ENCODE data around the gene ITM2B. TPM values are rescaled to one million over a fixed set of nuclear protein-coding genes. Genes with fewer than 3 reads are reported as not detected.

Gene ITM2B
- total RNA-seq, 1 donor from 2014 or later = 339 TPM

GRCh38 chr13:48242677-48243076 is 9.7 kb downstream of the ITM2B start:
- TF ChIP-seq CTCF (IDR thresholded peaks at IDR 0.05) = no peak
- Mint-ChIP-seq H3K27me3 (ENCODE audit: low read depth) (no peaks in the 10 kb centered on the region), H3K4me1 (ENCODE audit: low read depth) (peaks cover 25% of the 10 kb centered on the region), H3K27ac (ENCODE audit: unreplicated experiment) (no peak overlapping the region), H3K4me3 (ENCODE audit: unreplicated experiment) (no peak overlapping the region), H3K9me3 (ENCODE audit: low read depth) (no peaks in the 10 kb centered on the region), H3K36me3 (ENCODE audit: low read depth) (no peaks in the 10 kb centered on the region)
- no peak for DNase-seq (ENCODE audit: low spot score)

- Mint-ChIP-seq H3K27ac (ENCODE audit: unreplicated experiment) (no peak overlapping the region), H3K4me1 (ENCODE audit: low read depth) (peaks cover 19% of the 10 kb centered on the region), H3K27me3 (ENCODE audit: low read depth) (no peaks in the 10 kb centered on the region), H3K36me3 (ENCODE audit: low read depth) (no peaks in the 10 kb centered on the region), H3K4me3 (ENCODE audit: unreplicated experiment) (no peak overlapping the region), H3K9me3 (ENCODE audit: low read depth) (no peaks in the 10 kb centered on the region)
- no peak for DNase-seq (ENCODE audit: low spot score)
- no peak for TF ChIP-seq CTCF (IDR thresholded peaks at IDR 0.05)
Observed at GRCh38 chr13:48244159-48244558, 11.2 kb downstream of the ITM2B start.

GRCh38 chr13:48246102-48246501 is 13.1 kb downstream of the ITM2B start:
- H3K9me3 Mint-ChIP-seq (ENCODE audit: low read depth) = no peaks in the 10 kb centered on the region
- no peak for DNase-seq (ENCODE audit: low spot score)
- no peak overlapping the region for H3K27ac Mint-ChIP-seq (ENCODE audit: unreplicated experiment)
- TF ChIP-seq CTCF (IDR thresholded peaks at IDR 0.05) = no peak
- peaks cover 23% of the 10 kb centered on the region for H3K4me1 Mint-ChIP-seq (ENCODE audit: low read depth)
- H3K4me3 Mint-ChIP-seq (ENCODE audit: unreplicated experiment) = no peak overlapping the region
- no peaks in the 10 kb centered on the region for H3K36me3 Mint-ChIP-seq (ENCODE audit: low read depth)
- no peaks in the 10 kb centered on the region for H3K27me3 Mint-ChIP-seq (ENCODE audit: low read depth)

- no peak for DNase-seq (ENCODE audit: low spot score)
- peaks cover 5% of the 10 kb centered on the region for H3K36me3 Mint-ChIP-seq (ENCODE audit: low read depth)
- H3K4me3 Mint-ChIP-seq (ENCODE audit: unreplicated experiment) = no peak overlapping the region
- H3K27me3 Mint-ChIP-seq (ENCODE audit: low read depth) = no peaks in the 10 kb centered on the region
- TF ChIP-seq CTCF (IDR thresholded peaks at IDR 0.05) = no peak
- H3K9me3 Mint-ChIP-seq (ENCODE audit: low read depth) = no peaks in the 10 kb centered on the region
- H3K27ac Mint-ChIP-seq (ENCODE audit: unreplicated experiment) = no peak overlapping the region
- peaks cover 17% of the 10 kb centered on the region for H3K4me1 Mint-ChIP-seq (ENCODE audit: low read depth)
Observed at GRCh38 chr13:48249018-48249417, 16.0 kb downstream of the ITM2B start.

- H3K27ac Mint-ChIP-seq (ENCODE audit: unreplicated experiment) = no peak overlapping the region
- H3K4me3 Mint-ChIP-seq (ENCODE audit: unreplicated experiment) = no peak overlapping the region
- H3K36me3 Mint-ChIP-seq (ENCODE audit: low read depth) = peaks cover 17% of the 10 kb centered on the region
- DNase-seq (ENCODE audit: low spot score) = no peak
- no peak for TF ChIP-seq CTCF (IDR thresholded peaks at IDR 0.05)
- H3K9me3 Mint-ChIP-seq (ENCODE audit: low read depth) = no peaks in the 10 kb centered on the region
- H3K27me3 Mint-ChIP-seq (ENCODE audit: low read depth) = no peaks in the 10 kb centered on the region
- H3K4me1 Mint-ChIP-seq (ENCODE audit: low read depth) = peaks cover 9% of the 10 kb centered on the region
Observed at GRCh38 chr13:48251611-48252081, 18.6 kb downstream of the ITM2B start.

Data from chondrocyte (in vitro differentiated cells).